Nephron (organoid): ENCODE measurements around the gene FAM117A.
A peak's percentile ranks its signal among the peaks of the same experiment; 100 is the strongest.

Experiments used
- H3K27ac Mint-ChIP-seq, 3 experiments: 2 replicates each; pipeline ENCODE4 v1.8.0; 2020; ENCODE audit warnings: mixed read lengths in 3 of 3, mild to moderate bottlenecking in 2 of 3, moderate library complexity in 1 of 3
- H3K27me3 Mint-ChIP-seq: 2 replicates; pipeline ENCODE4 v1.8.0; 2021; ENCODE audit warnings: low read depth, mild to moderate bottlenecking, moderate library complexity, mixed read lengths
- H3K36me3 Mint-ChIP-seq: 2 replicates; pipeline ENCODE4 v1.8.0; 2020; ENCODE audit warnings: low read depth, mixed read lengths
- H3K4me1 Mint-ChIP-seq: 2 replicates; pipeline ENCODE4 v1.8.0; 2020; ENCODE audit warnings: mixed read lengths
- H3K4me3 Mint-ChIP-seq, 3 experiments: 2 replicates each; pipeline ENCODE4 v1.8.0; 2020; ENCODE audit warnings: mild to moderate bottlenecking in 3 of 3, mixed read lengths in 3 of 3, moderate library complexity in 2 of 3
- H3K9me3 Mint-ChIP-seq: 2 replicates; pipeline ENCODE4 v1.8.0; 2020; ENCODE audit warnings: mixed read lengths
- TF ChIP-seq, protein P1 (sequence below), 3 experiments: fragments of 200-600 bp; sonication (generic); IDR thresholded peaks; one replicate each; pipeline ENCODE4 v1.5.0; 2021; ENCODE audit warnings: antibody characterized with exemption in 3 of 3; ENCODE audit not compliant: unreplicated experiment in 3 of 3

FAM117A gene

DNA sequence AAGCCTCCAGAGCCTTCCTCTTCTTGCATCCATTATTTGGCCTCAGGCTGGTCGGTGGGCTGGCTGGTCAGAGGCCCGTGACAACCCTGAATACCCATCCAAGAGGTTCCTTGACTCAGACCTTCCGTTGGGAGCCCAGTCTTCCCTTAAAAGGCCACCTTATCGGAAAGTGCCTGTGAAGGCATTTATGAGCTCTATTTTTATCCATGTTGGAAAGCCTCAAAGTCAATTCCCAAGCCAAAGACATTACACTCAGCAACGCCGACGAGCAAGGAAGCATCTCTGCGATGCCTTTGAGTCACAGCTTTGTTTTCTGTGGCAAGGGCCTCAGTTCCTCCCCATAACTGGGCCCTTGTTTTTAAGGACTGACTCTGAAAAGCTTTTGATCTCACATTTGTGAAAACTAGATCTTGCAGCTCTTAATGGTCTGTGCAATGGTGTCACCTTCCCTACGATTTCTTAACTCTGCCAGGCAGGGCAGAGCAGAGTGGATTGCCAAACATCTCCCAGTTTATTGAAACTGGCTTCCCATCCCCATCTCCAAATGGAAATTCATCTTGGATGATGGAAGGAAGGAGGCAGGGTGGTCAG, 72.8 kb downstream of the FAM117A start:
- TF ChIP-seq, protein P1, sequence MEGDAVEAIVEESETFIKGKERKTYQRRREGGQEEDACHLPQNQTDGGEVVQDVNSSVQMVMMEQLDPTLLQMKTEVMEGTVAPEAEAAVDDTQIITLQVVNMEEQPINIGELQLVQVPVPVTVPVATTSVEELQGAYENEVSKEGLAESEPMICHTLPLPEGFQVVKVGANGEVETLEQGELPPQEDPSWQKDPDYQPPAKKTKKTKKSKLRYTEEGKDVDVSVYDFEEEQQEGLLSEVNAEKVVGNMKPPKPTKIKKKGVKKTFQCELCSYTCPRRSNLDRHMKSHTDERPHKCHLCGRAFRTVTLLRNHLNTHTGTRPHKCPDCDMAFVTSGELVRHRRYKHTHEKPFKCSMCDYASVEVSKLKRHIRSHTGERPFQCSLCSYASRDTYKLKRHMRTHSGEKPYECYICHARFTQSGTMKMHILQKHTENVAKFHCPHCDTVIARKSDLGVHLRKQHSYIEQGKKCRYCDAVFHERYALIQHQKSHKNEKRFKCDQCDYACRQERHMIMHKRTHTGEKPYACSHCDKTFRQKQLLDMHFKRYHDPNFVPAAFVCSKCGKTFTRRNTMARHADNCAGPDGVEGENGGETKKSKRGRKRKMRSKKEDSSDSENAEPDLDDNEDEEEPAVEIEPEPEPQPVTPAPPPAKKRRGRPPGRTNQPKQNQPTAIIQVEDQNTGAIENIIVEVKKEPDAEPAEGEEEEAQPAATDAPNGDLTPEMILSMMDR (IDR thresholded peaks at IDR 0.05; ENCODE audit: unreplicated experiment in 3 of 3), result no peak
- Mint-ChIP-seq H3K27me3 (peaks cover 15% of the 10 kb centered on the region), H3K27ac (peak overlapping the region in 2 of 3 experiments; percentile 10 to 54), H3K9me3 (no peaks in the 10 kb centered on the region), H3K4me3 (no peak overlapping the region), H3K4me1 (peaks cover 13% of the 10 kb centered on the region), H3K36me3 (no peaks in the 10 kb centered on the region)

DNA sequence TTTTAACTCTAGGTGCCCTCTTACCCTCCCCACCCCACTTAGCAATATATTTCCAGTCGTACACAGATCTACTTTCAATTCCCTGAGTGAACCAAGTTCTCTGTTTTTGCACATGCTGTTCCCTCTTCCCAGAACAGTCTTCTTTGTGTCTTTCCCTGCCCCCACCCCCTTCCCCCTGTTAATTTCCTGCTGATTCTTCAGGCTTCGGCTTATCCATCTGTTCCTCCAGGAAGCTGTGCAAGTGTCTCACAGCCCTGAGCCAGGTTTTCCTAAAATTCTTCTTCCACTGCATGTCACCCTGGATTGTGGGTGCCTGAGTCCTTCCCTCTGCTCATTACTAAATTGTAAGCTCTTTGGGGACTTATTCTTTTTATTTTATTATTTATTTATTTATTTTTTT, 73.7 kb downstream of the FAM117A start:
- Mint-ChIP-seq H3K27ac (no peak overlapping the region), H3K4me3 (no peak overlapping the region), H3K27me3 (peaks cover 13% of the 10 kb centered on the region), H3K4me1 (peaks cover 13% of the 10 kb centered on the region), H3K36me3 (no peaks in the 10 kb centered on the region), H3K9me3 (no peaks in the 10 kb centered on the region)
- TF ChIP-seq, protein P1 (IDR thresholded peaks at IDR 0.05; ENCODE audit: unreplicated experiment in 3 of 3), result no peak

DNA sequence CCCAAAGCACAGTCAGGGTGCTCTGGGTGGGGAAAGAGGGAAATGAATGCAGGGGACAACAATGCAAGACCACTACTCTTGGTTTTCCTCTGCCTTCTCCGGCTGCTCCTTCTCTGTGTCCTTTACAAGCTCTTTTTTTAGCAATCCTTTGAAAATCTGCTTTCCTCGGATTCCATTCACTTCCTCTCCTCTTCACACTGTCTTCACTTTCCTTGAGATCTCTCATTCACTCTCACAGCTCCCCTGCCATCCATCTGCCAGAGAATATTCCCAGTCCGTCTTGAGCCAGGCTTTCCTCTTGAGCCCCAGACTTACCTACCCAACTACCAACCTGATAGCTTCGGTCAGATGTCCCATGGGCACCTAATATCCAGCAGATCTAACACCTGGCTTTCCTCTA, 75.1 kb downstream of the FAM117A start:
- Mint-ChIP-seq H3K9me3 (no peaks in the 10 kb centered on the region), H3K36me3 (no peaks in the 10 kb centered on the region), H3K4me1 (peaks cover 13% of the 10 kb centered on the region), H3K27me3 (peaks cover 11% of the 10 kb centered on the region), H3K4me3 (no peak overlapping the region), H3K27ac (peak overlapping the region in 1 of 3 experiments; percentile 11)
- TF ChIP-seq, protein P1 (IDR thresholded peaks at IDR 0.05; ENCODE audit: unreplicated experiment in 3 of 3), result no peak

DNA sequence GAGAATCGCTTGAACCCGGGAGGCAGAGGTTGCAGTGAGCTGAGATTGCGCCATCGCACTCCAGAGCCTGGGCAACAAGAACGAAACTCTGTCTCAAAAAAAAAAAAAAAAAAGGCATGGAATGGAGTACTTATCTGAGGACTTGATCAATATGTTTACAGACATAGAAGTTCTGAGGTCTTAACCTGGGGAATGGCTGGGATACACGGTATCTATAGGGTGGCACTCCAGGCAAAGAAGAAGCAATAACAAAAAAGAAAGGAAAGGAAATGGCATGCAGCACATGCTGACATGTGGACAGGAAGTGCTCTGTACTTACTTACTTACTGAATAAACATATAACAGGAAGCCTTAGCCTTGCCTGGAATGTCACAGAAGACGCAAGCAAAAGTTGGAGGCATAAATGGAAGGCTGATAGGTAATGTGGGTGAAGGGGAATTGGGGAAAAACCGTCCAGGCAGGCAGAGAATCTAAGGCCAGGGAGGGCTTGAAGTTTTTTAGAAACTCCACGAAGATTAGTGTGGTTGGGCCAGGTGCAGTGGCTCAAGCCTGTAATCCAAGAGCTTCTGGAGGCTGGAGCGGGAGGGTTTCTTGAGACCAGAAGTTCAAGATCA, 75.9 kb downstream of the FAM117A start:
- peaks cover 11% of the 10 kb centered on the region for H3K27me3 Mint-ChIP-seq
- no peaks in the 10 kb centered on the region for H3K36me3 Mint-ChIP-seq
- no peak overlapping the region for H3K4me3 Mint-ChIP-seq
- TF ChIP-seq, protein P1 (IDR thresholded peaks at IDR 0.05; ENCODE audit: unreplicated experiment in 3 of 3), result no peak
- H3K27ac Mint-ChIP-seq, result peak overlapping the region; percentile 3 to 85 (median 27)
- H3K4me1 Mint-ChIP-seq, result peaks cover 13% of the 10 kb centered on the region
- H3K9me3 Mint-ChIP-seq, result no peaks in the 10 kb centered on the region

DNA sequence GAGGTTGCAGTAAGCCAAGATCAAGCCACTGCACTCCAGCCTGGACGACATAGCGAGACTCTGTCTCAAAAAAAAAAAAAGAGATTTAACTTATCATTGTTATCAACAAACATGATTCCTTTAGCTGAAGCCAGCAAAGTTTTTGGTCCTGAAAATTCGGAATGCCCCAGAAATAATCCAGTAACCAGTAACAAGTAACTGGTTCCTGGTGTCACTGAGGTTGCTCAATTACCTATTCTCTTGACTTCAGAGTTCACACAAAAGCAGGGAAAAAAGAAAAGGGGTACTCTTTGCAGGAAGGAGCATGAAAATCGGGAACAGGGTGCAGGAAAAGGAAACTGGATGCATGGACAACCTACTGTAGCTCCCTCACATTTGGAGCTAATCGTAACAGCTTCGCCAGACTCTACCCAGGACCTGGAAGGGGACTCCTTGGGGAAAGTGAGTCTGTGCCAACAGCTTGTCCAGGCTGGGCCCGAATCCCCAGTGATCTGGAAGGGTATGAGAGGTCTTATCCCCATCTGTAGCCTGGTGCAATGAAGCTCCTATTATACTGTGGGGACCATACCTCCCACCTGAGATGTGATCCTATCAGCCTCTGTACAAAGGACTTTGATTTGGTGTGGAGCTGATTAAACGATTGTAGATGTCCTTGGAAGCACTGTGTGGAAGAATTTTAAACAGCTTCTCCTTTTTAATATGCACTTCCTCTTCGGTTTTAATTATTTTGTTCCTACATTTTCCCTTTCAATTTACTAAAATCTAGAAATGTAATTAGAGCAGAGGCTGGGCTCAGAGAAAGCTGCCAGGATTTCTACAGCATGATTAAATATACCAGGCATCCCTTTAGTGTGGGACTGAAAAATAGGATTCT, 82.6 kb downstream of the FAM117A start:
- H3K27ac Mint-ChIP-seq, result no peak overlapping the region
- H3K27me3 Mint-ChIP-seq, result peaks cover 12% of the 10 kb centered on the region
- H3K9me3 Mint-ChIP-seq, result no peaks in the 10 kb centered on the region
- no peaks in the 10 kb centered on the region for H3K36me3 Mint-ChIP-seq
- TF ChIP-seq, protein P1 (IDR thresholded peaks at IDR 0.05; ENCODE audit: unreplicated experiment in 3 of 3), result no peak
- no peak overlapping the region for H3K4me3 Mint-ChIP-seq
- peaks cover 17% of the 10 kb centered on the region for H3K4me1 Mint-ChIP-seq
